HUES48 (cell line): ENCODE results near the gene ANKRD28.
"Not testable (repeated sequence)": the region's sequence is repeated elsewhere in the genome, so short reads cannot be mapped to it uniquely, and the experiment has no call there.

Experiments
- H3K27ac ChIP-seq: one replicate; pipeline ENCODE4 v1.7.0; 2013; ENCODE audit warnings: low read depth, low read length, inconsistent platforms
- H3K27me3 ChIP-seq: 2 replicates; pipeline ENCODE4 v1.6.1; 2013; ENCODE audit warnings: mild to moderate bottlenecking, low read length; ENCODE audit not compliant: control insufficient read depth, insufficient read depth
- H3K36me3 ChIP-seq: 2 replicates; pipeline ENCODE4 v1.6.1; 2013; ENCODE audit warnings: low read length; ENCODE audit not compliant: control insufficient read depth, insufficient read depth
- H3K4me1 ChIP-seq: 2 replicates; pipeline ENCODE4 v1.6.1; 2013; ENCODE audit warnings: mild to moderate bottlenecking, low read length; ENCODE audit not compliant: control insufficient read depth, insufficient read depth
- H3K4me3 ChIP-seq: 2 replicates; pipeline ENCODE4 v1.5.1; 2013; ENCODE audit warnings: mild to moderate bottlenecking, low read depth, low read length
- H3K9ac ChIP-seq: 2 replicates; pipeline ENCODE4 v1.6.1; 2013; ENCODE audit warnings: mild to moderate bottlenecking, low read depth, low read length, moderate library complexity
- H3K9me3 ChIP-seq: 2 replicates; pipeline ENCODE4 v1.6.1; 2013; ENCODE audit warnings: low read length; ENCODE audit not compliant: control insufficient read depth, insufficient read depth

ANKRD28 gene

GRCh38 chr3:15623535-15624440, 174.0 kb downstream of the ANKRD28 start:
- H3K27me3 ChIP-seq = no peaks in the 10 kb centered on the region
- H3K4me1 ChIP-seq = no peaks in the 10 kb centered on the region
- no peak overlapping the region for H3K27ac ChIP-seq
- H3K4me3 ChIP-seq = no peak overlapping the region
- H3K9me3 ChIP-seq = peaks cover 17% of the 10 kb centered on the region
- no peak overlapping the region for H3K9ac ChIP-seq
- H3K36me3 ChIP-seq = no peaks in the 10 kb centered on the region

DNA sequence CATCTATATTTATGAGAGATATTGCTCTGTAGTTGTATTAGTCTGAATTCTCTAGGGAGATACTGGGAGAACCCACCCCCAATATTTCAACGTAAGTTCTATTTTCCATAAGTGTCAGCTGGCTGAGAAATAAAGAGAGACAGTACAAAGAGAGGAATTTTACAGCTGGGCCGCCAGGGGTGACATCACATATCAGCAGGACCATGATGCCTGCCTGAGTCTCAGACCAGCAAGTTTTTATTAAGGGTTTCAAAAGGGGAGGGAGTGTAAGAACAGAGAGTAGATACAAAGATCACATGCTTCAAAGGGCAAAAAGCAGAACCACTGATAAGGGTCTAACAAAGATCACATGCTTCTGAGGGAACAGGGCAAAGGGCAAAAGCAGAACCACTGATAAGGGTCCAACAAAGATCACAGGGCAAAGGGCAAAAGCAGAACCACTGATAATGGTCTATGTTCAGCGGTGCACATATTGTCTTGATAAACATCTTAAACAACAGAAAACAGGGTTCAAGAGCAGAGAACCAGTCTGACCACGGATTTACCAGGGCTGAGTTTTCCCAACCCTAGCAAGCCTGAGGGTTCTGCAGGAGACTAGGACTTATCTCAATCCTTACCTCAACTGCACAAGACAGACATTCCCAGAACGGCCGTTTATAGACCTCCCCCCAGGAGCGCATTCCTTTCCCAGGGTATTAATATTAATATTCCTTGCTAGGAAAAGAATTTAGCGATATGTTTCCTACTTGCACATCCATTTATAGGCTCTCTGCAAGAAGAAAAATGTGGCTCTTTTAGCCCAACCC, 177.9 kb downstream of the ANKRD28 start:
- not testable (repeated sequence) for H3K27me3 ChIP-seq, H3K27ac ChIP-seq, H3K4me3 ChIP-seq, H3K4me1 ChIP-seq, H3K9ac ChIP-seq, H3K36me3 ChIP-seq
- H3K9me3 ChIP-seq = peaks cover 17% of the 10 kb centered on the region
